ENCODE data around the gene ZNF383.
"Not testable (repeated sequence)": the region's sequence is repeated elsewhere in the genome, so short reads cannot be mapped to it uniquely, and the experiment has no call there.

DNA sequence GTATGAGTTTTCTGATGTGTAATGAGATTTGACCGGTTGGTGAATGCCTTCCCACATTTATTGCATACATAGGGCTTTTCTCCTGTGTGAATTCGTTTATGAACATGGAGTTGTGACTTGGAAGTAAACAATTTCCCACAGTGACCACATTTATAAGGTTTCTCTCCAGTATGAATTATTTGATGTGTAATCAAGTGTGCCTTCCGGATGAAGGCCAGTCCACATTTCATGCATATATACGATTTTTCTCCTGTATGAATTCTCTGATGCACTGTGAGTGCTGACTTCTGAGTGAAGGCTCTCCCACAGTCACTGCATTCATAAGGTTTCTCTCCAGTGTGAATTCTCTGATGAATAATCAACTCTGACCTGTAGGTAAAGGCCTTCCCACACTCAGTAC is 31.9 kb upstream of the ZNF383 start:
- TF ChIP-seq POLR2AphosphoS5 (IDR thresholded peaks at IDR 0.05; ENCODE audit: low read depth, low read length); TAF1 (IDR thresholded peaks at IDR 0.05; ENCODE audit: borderline replicate concordance, low read depth, low read length): not testable (repeated sequence)

Data from GM12892 (cell line).